HG03558 (cell line): ENCODE measurements around the gene SATL1.
"Not testable (repeated sequence)": the region's sequence is repeated elsewhere in the genome, so short reads cannot be mapped to it uniquely, and the experiment has no call there.

ENCODE experiments used
- ATAC-seq: cut with Tn5 transposase; IDR thresholded peaks from one replicate; pipeline ENCODE4 v1.9.1; 2021; ENCODE audit warnings: moderate number of reproducible peaks; ENCODE audit not compliant: unreplicated experiment; ENCODE audit errors: extremely low read depth

Gene SATL1

DNA sequence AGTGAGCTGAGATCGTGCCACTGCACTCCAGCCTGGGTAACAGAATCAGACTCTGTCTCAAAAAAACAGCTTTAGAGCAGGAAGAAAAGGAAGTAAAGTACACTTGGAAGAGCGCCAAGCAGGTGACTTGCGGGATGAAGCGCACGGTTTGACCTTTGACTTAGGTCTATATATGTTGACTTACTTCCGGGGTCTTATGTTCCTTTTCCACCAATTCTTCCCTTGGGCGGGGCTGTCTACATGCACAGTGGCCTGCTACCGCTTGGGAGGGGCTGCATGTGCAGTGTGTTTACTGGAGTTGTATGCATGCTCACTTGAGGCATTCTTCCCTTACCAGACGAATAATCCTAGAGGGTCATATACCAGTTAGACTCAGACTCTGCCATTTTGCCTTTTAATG lies 131.3 kb downstream of the SATL1 start:
- no peak for ATAC-seq

GRCh38 chrX:85111347-85111746 lies 132.2 kb downstream of the SATL1 start:
- no peak for ATAC-seq

DNA sequence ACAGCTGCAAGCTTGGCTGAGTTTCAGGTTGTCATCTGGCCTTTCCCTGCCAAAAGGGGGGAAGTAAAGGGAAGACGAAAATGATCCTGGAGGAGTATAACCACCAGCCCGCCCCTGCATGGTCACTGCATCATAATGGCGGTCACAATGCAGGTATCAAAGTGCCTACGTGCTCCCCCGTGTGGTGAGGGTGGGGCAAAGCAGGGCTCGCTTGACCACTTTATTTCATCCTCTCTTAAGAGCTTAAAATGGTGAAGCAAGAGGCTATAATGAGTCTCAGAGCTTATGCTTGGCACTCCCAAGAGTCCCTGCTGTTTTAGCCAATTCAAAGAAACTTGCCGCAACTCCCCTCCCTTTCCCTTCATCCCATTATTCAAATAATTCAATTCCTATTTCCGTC lies 134.3 kb downstream of the SATL1 start:
- no peak for ATAC-seq

- ATAC-seq: no peak
These were observed 135.4 kb downstream of the SATL1 start for GRCh38 chrX:85108165-85108564.

- ATAC-seq: no peak
These were observed 136.2 kb downstream of the SATL1 start for GRCh38 chrX:85107407-85107806.

DNA sequence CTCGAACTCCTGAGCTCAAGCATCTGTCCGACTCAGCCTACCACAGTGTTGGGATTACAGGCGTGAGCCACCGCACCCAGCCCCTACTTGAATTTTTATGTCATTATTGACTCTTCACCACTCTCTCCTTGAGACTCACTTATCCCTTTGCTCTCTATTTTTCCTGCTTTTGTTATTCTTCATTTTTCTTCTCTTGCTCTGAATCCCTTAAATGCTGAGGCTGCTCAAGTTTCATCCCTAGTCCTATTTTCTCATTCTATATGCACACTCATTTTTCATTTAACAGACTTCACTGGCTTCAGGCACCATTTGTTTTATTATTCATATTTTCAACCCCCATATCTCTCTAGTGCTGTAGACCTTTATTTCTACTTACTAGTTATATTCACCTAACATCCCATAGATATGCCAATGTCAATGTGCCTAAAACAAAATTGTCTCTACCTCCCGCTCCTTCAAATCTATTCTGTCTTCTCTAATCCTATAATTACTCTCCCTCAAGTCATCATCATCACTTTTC lies 154.2 kb downstream of the SATL1 start:
- no peak for ATAC-seq

DNA sequence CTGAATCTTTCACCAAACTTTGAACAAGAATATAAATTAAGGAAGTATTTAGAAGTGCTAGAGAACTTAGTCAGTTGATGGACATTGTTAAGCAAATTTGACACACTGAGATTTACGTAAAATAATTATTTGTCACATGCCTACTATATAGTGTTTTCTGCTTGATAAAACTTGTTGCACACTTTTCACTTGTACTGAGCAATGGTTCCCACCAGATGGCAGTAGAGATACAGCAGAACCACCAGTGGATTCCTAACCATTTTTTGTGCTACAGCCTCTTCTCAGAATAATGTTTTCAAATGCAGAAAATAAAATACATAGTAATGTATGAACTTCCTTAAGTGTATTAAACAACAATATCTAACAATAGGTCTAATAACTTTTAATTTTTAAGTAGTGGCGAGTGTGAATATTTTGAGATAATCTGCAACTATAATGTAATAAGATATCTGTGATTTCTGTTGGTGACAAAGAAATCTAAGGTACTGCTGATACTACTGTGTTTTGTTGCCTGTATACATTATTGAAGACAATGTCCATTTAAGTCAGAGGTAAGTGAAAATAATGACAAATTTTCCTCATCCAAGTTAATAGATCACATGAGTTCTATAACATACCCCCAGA lies 158.7 kb downstream of the SATL1 start:
- ATAC-seq: peak; percentile 65

GRCh38 chrX:85077247-85077646 lies 166.3 kb downstream of the SATL1 start:
- not testable (repeated sequence) for ATAC-seq

DNA sequence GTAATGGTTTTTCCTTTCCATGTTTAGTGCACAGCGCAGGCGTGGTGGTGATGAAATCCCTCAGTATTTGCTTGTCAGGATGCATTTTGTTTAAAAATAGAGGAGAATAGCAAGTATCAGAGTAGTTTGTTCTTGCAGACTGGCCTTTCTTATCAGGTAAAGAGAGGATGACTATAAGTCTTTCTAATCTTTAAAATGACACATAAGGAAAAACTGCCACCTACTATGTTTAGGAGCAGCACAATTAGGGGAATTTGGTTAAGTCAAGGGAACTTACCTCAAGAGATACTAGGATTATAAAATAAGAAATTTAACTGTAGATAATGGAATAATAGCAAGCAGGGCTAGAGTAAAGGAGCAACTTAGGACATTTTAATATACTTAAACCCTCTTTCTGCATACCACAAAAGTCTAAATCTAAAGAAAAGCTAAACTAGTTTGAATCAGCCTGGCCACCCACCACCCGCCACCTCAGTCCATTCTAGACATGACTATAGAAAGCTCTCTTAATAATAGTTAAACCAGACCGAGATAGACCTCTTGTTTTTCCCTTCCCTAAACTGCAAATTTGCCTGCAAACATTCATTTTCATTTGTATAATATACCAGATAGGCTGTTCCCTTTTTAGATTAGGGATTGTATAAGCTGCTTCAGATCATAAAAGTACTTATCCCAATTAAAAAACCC lies 177.9 kb downstream of the SATL1 start:
- ATAC-seq: no peak

DNA sequence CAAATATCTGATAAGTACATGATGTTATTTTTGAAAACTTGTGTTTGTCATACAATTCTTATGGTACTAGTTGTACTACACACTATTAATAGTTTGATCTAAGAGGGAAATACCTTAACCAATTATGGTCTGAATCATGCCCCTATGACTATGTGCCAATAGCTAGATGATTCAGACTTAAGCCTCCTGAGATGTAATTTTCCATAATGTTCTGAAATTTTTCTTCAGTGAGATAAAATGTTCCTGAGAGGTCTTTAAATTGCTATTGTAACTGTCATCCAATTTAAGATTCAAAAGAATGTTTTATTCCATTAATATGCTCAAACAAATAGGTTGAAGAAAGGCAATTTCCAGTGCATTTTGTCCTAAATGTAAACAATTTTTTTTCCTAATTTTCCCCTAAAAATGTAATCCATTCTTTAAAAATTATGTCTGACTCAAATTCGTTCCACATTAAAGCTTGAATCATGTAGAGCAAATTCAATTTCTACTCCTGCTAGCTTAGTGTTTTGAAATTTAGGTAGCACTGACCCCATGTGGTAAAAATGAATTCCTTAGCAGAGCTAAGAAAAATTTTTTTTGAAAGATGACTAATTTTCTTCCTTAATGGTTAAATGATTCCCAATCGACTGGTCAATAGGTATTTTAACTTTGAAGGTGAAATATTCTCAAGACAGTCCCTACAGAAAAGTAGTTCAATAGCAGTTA lies 190.8 kb downstream of the SATL1 start:
- no peak for ATAC-seq

DNA sequence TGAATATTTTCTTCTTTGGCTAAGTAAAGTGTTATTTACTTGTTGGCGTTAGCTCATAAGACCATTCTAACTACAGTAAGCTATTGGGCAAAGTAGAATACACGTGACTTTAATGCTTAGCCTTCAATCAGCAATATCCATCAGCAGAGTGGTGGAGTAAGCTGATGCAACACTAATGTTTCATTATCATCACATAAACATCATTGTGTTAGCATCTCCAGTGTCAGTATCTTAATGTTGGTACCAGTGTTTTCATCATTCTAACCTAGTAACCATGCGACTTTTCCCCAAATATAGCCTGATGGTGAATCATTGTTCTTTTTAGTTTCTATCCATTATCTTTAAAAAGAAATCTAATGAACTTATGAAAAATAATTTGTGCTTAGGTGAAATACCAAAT lies 191.4 kb downstream of the SATL1 start:
- ATAC-seq: no peak

GRCh38 chrX:85051627-85052026 lies 192.0 kb downstream of the SATL1 start:
- no peak for ATAC-seq
